ENCODE measurements around the gene CACNA1A.

Gene CACNA1A

DNA sequence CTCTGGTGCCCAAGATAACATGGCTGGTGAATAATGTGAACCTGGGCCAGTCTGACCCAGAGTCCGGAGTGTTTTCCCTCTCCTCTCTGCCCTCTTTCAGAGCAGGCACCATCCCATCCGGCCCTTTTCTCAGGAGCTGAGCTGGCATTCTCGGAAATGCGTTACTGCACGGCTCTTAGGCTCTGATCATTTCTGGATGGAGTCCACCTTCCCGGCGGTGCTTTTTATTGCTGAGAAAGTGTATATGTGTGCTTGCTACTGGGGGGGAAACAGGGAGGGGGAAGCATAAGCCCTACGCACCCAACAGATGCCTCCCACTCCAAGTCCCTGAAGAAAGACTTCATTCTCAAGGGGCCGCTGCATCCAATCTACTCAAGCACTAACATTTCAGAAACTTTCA, 6.6 kb downstream of the CACNA1A start:
- Histone ChIP-seq H3K27ac (ENCODE audit: insufficient read depth, low read depth, low read length, poor library complexity, severe bottlenecking) (no peak overlapping the region), H3K4me1 (ENCODE audit: control insufficient read depth, insufficient read depth, low read length) (peaks cover 12% of the 10 kb centered on the region), H3K36me3 (ENCODE audit: control insufficient read depth, insufficient read depth, low read length) (peaks cover 11% of the 10 kb centered on the region), H3K27me3 (ENCODE audit: control insufficient read depth, insufficient read depth, low read length, poor library complexity, severe bottlenecking) (no peaks in the 10 kb centered on the region), H3K4me3 (ENCODE audit: insufficient read depth, low read depth, low read length) (no peak overlapping the region), H3K9me3 (ENCODE audit: control insufficient read depth, low read length) (no peaks in the 10 kb centered on the region)
- WGBS, 2 experiments = 94 to 96% methylated on average over 9 of the region's 9 CpGs

DNA sequence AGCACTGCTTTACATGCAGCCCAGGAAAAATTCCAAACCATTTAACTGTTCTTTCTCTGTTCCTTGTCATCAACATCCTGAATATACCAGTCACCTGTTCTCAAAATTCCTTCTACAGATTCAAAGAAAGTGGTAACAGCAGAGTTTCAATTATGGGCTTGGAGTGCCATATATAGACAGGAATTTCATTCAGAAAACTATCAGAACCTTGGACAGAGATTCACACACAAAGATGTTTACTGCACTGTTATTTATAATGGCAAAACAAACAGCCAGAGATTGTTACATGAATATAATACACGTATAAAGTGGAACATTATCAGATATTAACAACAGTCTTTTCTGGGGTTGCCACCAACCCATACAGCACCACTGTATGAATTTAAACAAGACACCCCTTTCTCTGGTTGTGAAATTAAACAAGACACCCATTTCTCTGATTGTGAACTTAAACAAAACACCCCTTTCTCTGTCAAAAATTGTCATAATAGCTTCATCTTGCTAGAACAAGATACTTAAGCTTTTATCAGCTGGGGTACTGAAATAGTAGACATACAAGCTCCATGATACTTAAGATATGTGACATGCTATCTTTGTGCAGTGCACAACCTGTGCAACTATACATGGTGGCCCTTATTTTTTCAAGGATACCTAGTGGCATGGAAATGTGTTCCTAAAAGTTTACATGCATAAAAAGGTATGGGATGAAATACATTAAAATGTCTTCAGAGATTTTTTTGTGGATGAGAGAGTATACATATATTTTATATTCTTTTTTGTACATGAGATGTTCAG, 12.6 kb downstream of the CACNA1A start:
- H3K4me1 ChIP-seq (ENCODE audit: control insufficient read depth, insufficient read depth, low read length) = no peaks in the 10 kb centered on the region
- H3K9me3 ChIP-seq (ENCODE audit: control insufficient read depth, low read length) = no peaks in the 10 kb centered on the region
- 80 to 94% methylated on average over 1 of the region's 1 CpG for WGBS, 2 experiments
- H3K36me3 ChIP-seq (ENCODE audit: control insufficient read depth, insufficient read depth, low read length) = no peaks in the 10 kb centered on the region
- H3K4me3 ChIP-seq (ENCODE audit: insufficient read depth, low read depth, low read length) = no peak overlapping the region
- no peak overlapping the region for H3K27ac ChIP-seq (ENCODE audit: insufficient read depth, low read depth, low read length, poor library complexity, severe bottlenecking)
- no peaks in the 10 kb centered on the region for H3K27me3 ChIP-seq (ENCODE audit: control insufficient read depth, insufficient read depth, low read length, poor library complexity, severe bottlenecking)

DNA sequence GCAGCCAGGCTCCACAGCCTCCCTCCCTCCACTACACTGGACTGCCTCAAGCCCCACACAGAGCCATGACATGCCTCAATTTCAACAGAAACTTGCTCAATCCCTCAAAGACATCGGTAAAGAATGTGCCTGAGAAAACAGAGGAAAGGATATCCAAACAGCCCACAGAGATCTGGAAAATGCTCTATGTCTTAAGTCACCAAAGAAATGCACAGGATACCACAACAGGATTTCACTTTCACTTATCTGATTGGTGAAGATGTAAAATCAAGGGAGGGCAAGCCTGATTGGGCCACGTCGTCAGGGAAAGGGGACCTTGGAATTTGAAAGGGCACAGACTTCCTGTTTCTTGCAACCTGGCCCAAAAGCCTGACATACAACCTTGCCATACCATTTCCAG, 14.2 kb downstream of the CACNA1A start:
- Histone ChIP-seq H3K4me3 (ENCODE audit: insufficient read depth, low read depth, low read length) (no peak overlapping the region), H3K4me1 (ENCODE audit: control insufficient read depth, insufficient read depth, low read length) (no peaks in the 10 kb centered on the region), H3K27ac (ENCODE audit: insufficient read depth, low read depth, low read length, poor library complexity, severe bottlenecking) (no peak overlapping the region), H3K9me3 (ENCODE audit: control insufficient read depth, low read length) (no peaks in the 10 kb centered on the region), H3K36me3 (ENCODE audit: control insufficient read depth, insufficient read depth, low read length) (no peaks in the 10 kb centered on the region), H3K27me3 (ENCODE audit: control insufficient read depth, insufficient read depth, low read length, poor library complexity, severe bottlenecking) (no peaks in the 10 kb centered on the region)
- WGBS, 2 experiments = 49 to 62% methylated on average over 3 of the region's 3 CpGs

DNA sequence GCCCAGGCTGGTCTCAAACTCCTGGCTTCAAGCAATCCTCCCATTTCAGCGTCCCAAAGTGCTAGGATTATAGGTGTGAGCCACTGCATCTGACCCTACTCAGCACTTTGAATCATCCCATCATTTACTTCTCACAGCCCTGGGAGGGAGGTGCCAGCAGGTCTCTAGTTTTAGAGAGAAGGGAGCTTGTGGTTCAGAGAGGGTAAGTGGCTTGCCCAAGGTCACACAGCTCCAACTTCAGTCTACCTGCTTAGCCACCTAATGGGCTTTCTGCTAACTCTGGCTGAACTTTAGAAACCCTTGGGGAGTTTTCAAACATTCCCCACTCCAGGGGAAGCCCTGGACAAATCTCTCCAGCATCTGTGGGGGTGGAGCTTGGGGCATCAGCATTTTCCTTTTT, 18.3 kb downstream of the CACNA1A start:
- 96 to 100% methylated on average over 1 of the region's 1 CpG for WGBS, 2 experiments

DNA sequence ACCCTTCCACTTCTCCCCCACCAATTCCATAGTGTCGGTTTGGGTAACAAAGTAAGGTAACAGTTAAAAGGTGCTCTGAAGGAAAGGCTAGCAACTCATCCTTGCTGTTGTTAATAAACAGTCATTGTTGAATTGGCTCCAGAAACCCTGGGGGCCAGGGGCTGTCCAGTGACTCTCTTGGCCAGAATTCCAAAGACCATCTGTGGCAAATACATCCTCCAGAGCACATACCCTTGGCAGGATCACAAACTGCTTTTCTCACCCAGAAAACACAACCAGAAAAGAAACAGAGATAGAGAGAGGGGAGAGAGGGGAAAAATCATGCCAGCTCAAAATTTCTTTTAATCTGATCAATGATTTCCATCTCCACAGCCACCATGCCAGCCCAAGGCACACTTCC, 22.1 kb downstream of the CACNA1A start:
- 93 to 100% methylated on average over 1 of the region's 1 CpG for WGBS, 2 experiments
- H3K4me3 ChIP-seq (ENCODE audit: insufficient read depth, low read depth, low read length) = no peak overlapping the region

More for the DNA sequence above, 18.3 kb downstream of the CACNA1A start:
- no peaks in the 10 kb centered on the region for H3K9me3 ChIP-seq (ENCODE audit: control insufficient read depth, low read length)
- H3K4me3 ChIP-seq (ENCODE audit: insufficient read depth, low read depth, low read length) = no peak overlapping the region
- no peaks in the 10 kb centered on the region for H3K36me3 ChIP-seq (ENCODE audit: control insufficient read depth, insufficient read depth, low read length)
- H3K27me3 ChIP-seq (ENCODE audit: control insufficient read depth, insufficient read depth, low read length, poor library complexity, severe bottlenecking) = no peaks in the 10 kb centered on the region
- H3K4me1 ChIP-seq (ENCODE audit: control insufficient read depth, insufficient read depth, low read length) = no peaks in the 10 kb centered on the region
- no peak overlapping the region for H3K27ac ChIP-seq (ENCODE audit: insufficient read depth, low read depth, low read length, poor library complexity, severe bottlenecking)

DNA sequence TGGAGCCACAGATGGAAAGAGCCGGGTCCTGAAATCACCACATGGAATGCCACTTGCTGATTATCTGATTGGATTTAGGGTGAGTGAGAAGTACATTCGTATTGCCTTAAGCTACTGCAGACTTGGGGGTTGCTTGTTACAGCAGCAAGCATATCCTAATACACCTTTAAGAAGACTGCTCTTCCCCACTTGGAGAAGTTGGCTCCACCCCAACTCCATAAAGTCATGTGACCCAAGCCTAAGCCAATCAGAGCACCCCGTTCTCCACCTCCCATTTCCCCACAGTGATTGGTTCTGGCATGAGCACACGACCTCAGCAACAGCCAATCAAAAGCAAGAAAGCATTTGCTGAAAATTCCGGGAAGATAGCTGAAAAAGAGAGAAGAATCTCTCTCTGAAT, 23.1 kb downstream of the CACNA1A start:
- Histone ChIP-seq H3K27me3 (ENCODE audit: control insufficient read depth, insufficient read depth, low read length, poor library complexity, severe bottlenecking) (no peaks in the 10 kb centered on the region), H3K4me1 (ENCODE audit: control insufficient read depth, insufficient read depth, low read length) (no peaks in the 10 kb centered on the region), H3K27ac (ENCODE audit: insufficient read depth, low read depth, low read length, poor library complexity, severe bottlenecking) (no peak overlapping the region), H3K36me3 (ENCODE audit: control insufficient read depth, insufficient read depth, low read length) (no peaks in the 10 kb centered on the region), H3K4me3 (ENCODE audit: insufficient read depth, low read depth, low read length) (no peak overlapping the region), H3K9me3 (ENCODE audit: control insufficient read depth, low read length) (no peaks in the 10 kb centered on the region)
- WGBS, 2 experiments = 93 to 96% methylated on average over 5 of the region's 5 CpGs

More for the DNA sequence above, 22.1 kb downstream of the CACNA1A start:
- H3K9me3 ChIP-seq (ENCODE audit: control insufficient read depth, low read length) = no peaks in the 10 kb centered on the region
- no peaks in the 10 kb centered on the region for H3K36me3 ChIP-seq (ENCODE audit: control insufficient read depth, insufficient read depth, low read length)
- no peaks in the 10 kb centered on the region for H3K27me3 ChIP-seq (ENCODE audit: control insufficient read depth, insufficient read depth, low read length, poor library complexity, severe bottlenecking)
- H3K27ac ChIP-seq (ENCODE audit: insufficient read depth, low read depth, low read length, poor library complexity, severe bottlenecking) = no peak overlapping the region
- H3K4me1 ChIP-seq (ENCODE audit: control insufficient read depth, insufficient read depth, low read length) = no peaks in the 10 kb centered on the region

DNA sequence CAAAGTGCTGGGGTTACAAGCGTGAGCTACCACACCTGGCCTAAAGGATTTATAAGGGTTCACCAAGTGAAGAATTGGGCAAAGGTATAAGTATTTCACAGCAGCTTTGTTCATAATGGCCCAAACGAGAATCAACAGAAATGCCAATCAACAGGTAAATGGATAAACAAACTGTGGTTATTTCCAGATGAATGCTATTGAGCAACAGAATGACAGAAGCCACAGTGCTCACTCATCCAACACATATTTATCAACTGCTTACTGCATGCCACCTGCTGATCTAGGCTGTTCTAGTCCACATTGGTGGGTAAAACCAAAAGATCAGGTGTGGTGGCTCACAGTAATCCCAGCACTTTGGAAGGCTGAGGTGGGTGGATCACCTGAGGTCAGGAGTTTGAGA, 27.7 kb downstream of the CACNA1A start:
- 94 to 95% methylated on average over 2 of the region's 2 CpGs for WGBS, 2 experiments
- Histone ChIP-seq H3K27me3 (ENCODE audit: control insufficient read depth, insufficient read depth, low read length, poor library complexity, severe bottlenecking) (no peaks in the 10 kb centered on the region), H3K9me3 (ENCODE audit: control insufficient read depth, low read length) (no peaks in the 10 kb centered on the region), H3K4me3 (ENCODE audit: insufficient read depth, low read depth, low read length) (no peak overlapping the region), H3K4me1 (ENCODE audit: control insufficient read depth, insufficient read depth, low read length) (no peaks in the 10 kb centered on the region), H3K27ac (ENCODE audit: insufficient read depth, low read depth, low read length, poor library complexity, severe bottlenecking) (no peak overlapping the region), H3K36me3 (ENCODE audit: control insufficient read depth, insufficient read depth, low read length) (no peaks in the 10 kb centered on the region)

DNA sequence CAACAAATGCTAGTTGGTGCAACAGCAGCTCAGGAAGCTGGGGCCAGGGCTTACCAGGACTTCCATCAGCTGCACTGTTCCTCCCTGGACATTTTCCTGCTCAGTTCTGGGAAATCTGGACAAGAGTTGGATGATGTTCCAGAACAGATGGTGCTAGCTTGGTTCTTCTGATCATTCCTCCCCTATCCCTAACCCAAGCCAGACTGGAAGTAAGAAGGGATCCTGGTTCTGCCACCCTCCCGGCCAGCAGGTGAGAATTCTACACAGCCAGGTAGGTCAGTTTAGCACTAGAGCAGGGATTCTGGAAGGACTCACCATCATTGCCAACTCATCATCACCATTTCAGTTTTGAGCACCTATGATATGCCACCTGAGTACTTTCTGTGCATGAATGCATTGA, 30.2 kb downstream of the CACNA1A start:
- 85 to 100% methylated on average over 1 of the region's 1 CpG for WGBS, 2 experiments
- Histone ChIP-seq H3K9me3 (ENCODE audit: control insufficient read depth, low read length) (no peaks in the 10 kb centered on the region), H3K4me3 (ENCODE audit: insufficient read depth, low read depth, low read length) (no peak overlapping the region), H3K4me1 (ENCODE audit: control insufficient read depth, insufficient read depth, low read length) (no peaks in the 10 kb centered on the region), H3K27ac (ENCODE audit: insufficient read depth, low read depth, low read length, poor library complexity, severe bottlenecking) (no peak overlapping the region), H3K27me3 (ENCODE audit: control insufficient read depth, insufficient read depth, low read length, poor library complexity, severe bottlenecking) (no peaks in the 10 kb centered on the region), H3K36me3 (ENCODE audit: control insufficient read depth, insufficient read depth, low read length) (no peaks in the 10 kb centered on the region)

DNA sequence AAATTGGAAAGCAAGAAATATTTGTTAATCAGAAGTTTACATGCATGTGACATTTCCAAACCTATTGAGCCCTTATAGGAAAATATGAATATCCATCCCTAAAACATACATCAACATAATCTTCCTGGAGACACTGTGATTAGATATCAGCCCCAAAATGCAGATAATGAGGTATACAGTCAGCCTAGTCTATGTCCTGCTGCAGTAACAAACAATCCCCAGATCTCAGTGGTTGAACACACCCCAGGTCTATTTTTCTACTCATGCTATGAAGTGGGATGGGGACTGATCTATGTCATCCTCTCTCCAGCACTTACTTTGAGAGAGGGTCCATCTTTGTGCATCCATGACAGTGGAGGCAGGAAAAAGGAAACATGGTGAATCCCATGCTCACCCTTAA, 31.2 kb downstream of the CACNA1A start:
- H3K27me3 ChIP-seq (ENCODE audit: control insufficient read depth, insufficient read depth, low read length, poor library complexity, severe bottlenecking) = no peaks in the 10 kb centered on the region
- H3K4me3 ChIP-seq (ENCODE audit: insufficient read depth, low read depth, low read length) = no peak overlapping the region
- no peaks in the 10 kb centered on the region for H3K9me3 ChIP-seq (ENCODE audit: control insufficient read depth, low read length)
- H3K4me1 ChIP-seq (ENCODE audit: control insufficient read depth, insufficient read depth, low read length) = no peaks in the 10 kb centered on the region
- no peak overlapping the region for H3K27ac ChIP-seq (ENCODE audit: insufficient read depth, low read depth, low read length, poor library complexity, severe bottlenecking)
- no peaks in the 10 kb centered on the region for H3K36me3 ChIP-seq (ENCODE audit: control insufficient read depth, insufficient read depth, low read length)

DNA sequence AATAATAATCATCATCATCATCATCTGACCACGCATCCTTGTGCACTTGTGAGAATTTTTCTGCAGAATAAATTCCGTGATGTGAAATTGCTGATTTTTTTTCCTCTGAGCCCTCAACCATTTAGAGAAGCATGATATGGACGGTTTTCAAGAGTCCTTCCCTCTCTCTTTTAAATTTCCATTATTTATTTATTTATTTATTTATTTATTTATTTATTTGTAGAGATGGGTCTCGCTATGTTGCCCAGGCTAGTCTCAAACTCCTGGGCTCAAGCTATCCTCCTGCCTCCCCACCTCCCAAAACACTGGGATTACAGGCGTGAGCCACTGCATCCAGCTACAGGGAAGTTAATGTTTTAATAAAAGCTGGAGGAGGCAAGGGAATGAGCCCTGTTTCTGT, 39.6 kb downstream of the CACNA1A start:
- 91 to 97% methylated on average over 3 to 4 of the region's 5 CpGs for WGBS, 2 experiments
- Histone ChIP-seq H3K27ac (ENCODE audit: insufficient read depth, low read depth, low read length, poor library complexity, severe bottlenecking) (no peak overlapping the region), H3K9me3 (ENCODE audit: control insufficient read depth, low read length) (no peaks in the 10 kb centered on the region), H3K27me3 (ENCODE audit: control insufficient read depth, insufficient read depth, low read length, poor library complexity, severe bottlenecking) (no peaks in the 10 kb centered on the region), H3K4me3 (ENCODE audit: insufficient read depth, low read depth, low read length) (no peak overlapping the region), H3K36me3 (ENCODE audit: control insufficient read depth, insufficient read depth, low read length) (no peaks in the 10 kb centered on the region), H3K4me1 (ENCODE audit: control insufficient read depth, insufficient read depth, low read length) (no peaks in the 10 kb centered on the region)
